ENCODE results near the gene HEXB.

Gene HEXB

GRCh38 chr5:74647096-74647495 lies 37.9 kb upstream of the HEXB start:
- peak overlapping the region; percentile 41 for H2AFZ ChIP-seq (ENCODE audit: low read depth, low read length)
- no peak overlapping the region for H3K4me3 ChIP-seq (ENCODE audit: low read length)
- H3K36me3 ChIP-seq (ENCODE audit: insufficient read depth, low read length), result no peaks in the 10 kb centered on the region
- no peaks in the 10 kb centered on the region for H3K27me3 ChIP-seq (ENCODE audit: insufficient read depth, low read length)
- H3K9me3 ChIP-seq (ENCODE audit: low read length), result no peaks in the 10 kb centered on the region
- H3K4me1 ChIP-seq (ENCODE audit: insufficient read depth, low read length), result peaks cover 17% of the 10 kb centered on the region

DNA sequence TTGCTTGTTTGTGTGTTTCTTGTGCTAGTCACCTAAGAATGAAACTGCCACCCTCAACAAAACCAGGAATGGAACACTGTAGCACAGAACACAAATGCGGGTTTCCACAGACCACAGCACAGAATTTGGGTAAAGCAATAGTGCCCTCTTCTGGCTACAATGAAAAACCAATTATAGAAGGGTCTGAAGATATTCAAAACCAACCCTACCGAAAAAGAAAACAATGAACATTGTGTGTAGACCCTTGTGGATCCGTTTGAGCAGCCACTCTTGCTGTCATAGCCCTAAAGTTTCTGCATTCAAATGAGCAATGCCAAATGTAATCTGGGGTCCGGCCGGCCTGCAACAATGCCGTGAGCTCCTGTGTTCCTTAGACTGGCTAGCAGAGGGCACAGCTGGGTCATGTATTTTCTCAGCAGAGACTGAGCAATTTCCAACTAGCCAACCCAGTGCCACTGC lies 36.2 kb upstream of the HEXB start:
- peak overlapping the region; percentile 24 for H3K4me3 ChIP-seq (ENCODE audit: low read length)
- no peaks in the 10 kb centered on the region for H3K36me3 ChIP-seq (ENCODE audit: insufficient read depth, low read length)
- no peaks in the 10 kb centered on the region for H3K27me3 ChIP-seq (ENCODE audit: insufficient read depth, low read length)
- no peaks in the 10 kb centered on the region for H3K9me3 ChIP-seq (ENCODE audit: low read length)
- H3K4me1 ChIP-seq (ENCODE audit: insufficient read depth, low read length), result peaks cover 10% of the 10 kb centered on the region
- peak overlapping the region; percentile 8 for H2AFZ ChIP-seq (ENCODE audit: low read depth, low read length)

DNA sequence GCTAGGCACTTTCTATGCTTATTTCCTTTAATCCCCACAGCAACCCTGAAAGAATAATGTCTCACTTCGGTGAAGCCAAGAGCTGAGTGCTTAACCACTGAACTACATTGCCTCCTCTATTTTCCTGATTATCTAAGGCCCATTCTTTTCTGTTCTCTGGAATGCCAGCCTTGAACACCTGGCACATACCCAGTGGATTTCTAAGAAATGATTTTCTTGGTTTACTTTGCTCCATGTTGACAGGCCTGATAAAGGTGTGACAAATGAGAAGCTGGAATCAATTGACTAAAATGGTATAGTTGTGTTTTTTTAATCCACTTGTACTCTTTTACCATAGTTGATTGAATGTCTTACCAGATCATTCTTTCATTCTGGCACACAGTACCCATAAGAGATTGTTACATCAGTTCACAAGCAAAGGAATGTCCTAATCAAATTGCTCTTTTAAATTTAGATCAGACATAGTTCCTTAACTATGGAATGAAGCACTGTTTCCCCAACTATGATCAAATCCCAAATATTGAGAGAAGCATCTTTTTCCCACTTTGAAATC lies 35.5 kb upstream of the HEXB start:
- peak overlapping the region; percentile 8 for H2AFZ ChIP-seq (ENCODE audit: low read depth, low read length)
- peaks cover 10% of the 10 kb centered on the region for H3K4me1 ChIP-seq (ENCODE audit: insufficient read depth, low read length)
- H3K4me3 ChIP-seq (ENCODE audit: low read length), result no peak overlapping the region
- H3K9me3 ChIP-seq (ENCODE audit: low read length), result no peaks in the 10 kb centered on the region
- H3K27me3 ChIP-seq (ENCODE audit: insufficient read depth, low read length), result no peaks in the 10 kb centered on the region
- no peaks in the 10 kb centered on the region for H3K36me3 ChIP-seq (ENCODE audit: insufficient read depth, low read length)

GRCh38 chr5:74651710-74652109 lies 33.3 kb upstream of the HEXB start:
- Histone ChIP-seq H3K4me3 (ENCODE audit: low read length) (no peak overlapping the region), H2AFZ (ENCODE audit: low read depth, low read length) (no peak overlapping the region), H3K36me3 (ENCODE audit: insufficient read depth, low read length) (no peaks in the 10 kb centered on the region), H3K27me3 (ENCODE audit: insufficient read depth, low read length) (no peaks in the 10 kb centered on the region), H3K4me1 (ENCODE audit: insufficient read depth, low read length) (peaks cover 10% of the 10 kb centered on the region), H3K9me3 (ENCODE audit: low read length) (no peaks in the 10 kb centered on the region)

DNA sequence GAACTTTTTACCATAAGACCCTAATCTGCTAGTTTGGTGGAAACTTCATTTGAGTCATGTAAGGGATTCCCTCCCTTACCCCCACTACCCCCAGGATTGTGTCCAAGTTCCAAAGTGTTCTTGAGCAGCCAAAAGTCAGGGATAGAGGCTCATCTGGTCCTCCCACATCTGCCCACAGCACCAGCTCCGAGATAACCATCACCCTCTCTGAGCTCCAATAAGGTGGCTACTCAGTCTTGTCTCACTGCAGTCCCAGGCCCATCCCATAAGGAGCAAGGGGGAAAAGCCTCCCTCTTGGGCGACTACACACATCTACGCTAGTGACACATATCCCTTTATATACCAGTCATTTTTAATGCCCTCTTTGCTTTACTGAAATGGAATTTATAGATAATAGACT lies 32.5 kb upstream of the HEXB start:
- Histone ChIP-seq H3K4me3 (ENCODE audit: low read length) (no peak overlapping the region), H3K36me3 (ENCODE audit: insufficient read depth, low read length) (no peaks in the 10 kb centered on the region), H3K27me3 (ENCODE audit: insufficient read depth, low read length) (no peaks in the 10 kb centered on the region), H2AFZ (ENCODE audit: low read depth, low read length) (no peak overlapping the region), H3K9me3 (ENCODE audit: low read length) (no peaks in the 10 kb centered on the region), H3K4me1 (ENCODE audit: insufficient read depth, low read length) (peaks cover 10% of the 10 kb centered on the region)

GRCh38 chr5:74653991-74654390 lies 31.0 kb upstream of the HEXB start:
- H3K9me3 ChIP-seq (ENCODE audit: low read length), result peaks cover 3% of the 10 kb centered on the region
- peaks cover 4% of the 10 kb centered on the region for H3K4me1 ChIP-seq (ENCODE audit: insufficient read depth, low read length)

GRCh38 chr5:74655206-74655605 lies 29.8 kb upstream of the HEXB start:
- no peak overlapping the region for H3K4me3 ChIP-seq (ENCODE audit: low read length)
- H3K27me3 ChIP-seq (ENCODE audit: insufficient read depth, low read length), result peaks cover 5% of the 10 kb centered on the region

More at GRCh38 chr5:74653991-74654390, 31.0 kb upstream of the HEXB start:
- Histone ChIP-seq H2AFZ (ENCODE audit: low read depth, low read length) (no peak overlapping the region), H3K4me3 (ENCODE audit: low read length) (no peak overlapping the region), H3K36me3 (ENCODE audit: insufficient read depth, low read length) (no peaks in the 10 kb centered on the region), H3K27me3 (ENCODE audit: insufficient read depth, low read length) (peaks cover 5% of the 10 kb centered on the region)

DNA sequence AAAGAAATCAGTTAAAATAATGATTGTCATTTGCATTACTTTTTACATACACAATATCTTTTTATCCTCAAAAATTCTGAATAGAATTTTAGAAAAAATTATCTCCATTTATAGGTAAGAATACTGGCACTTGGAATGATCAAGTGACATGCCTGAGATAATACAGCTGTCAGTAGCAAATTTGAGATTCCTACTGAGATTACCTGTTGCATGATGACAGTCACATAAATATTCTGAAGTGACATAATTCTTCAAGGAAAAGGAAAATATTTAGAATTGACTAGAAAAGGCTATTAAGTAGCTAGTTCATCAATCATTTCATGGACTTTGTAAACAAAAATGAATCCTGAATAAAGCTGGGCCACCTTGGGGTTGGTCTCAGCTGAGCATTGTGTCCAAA lies 29.3 kb upstream of the HEXB start:
- Histone ChIP-seq H3K36me3 (ENCODE audit: insufficient read depth, low read length) (no peaks in the 10 kb centered on the region), H3K27me3 (ENCODE audit: insufficient read depth, low read length) (peaks cover 5% of the 10 kb centered on the region), H3K9me3 (ENCODE audit: low read length) (peaks cover 3% of the 10 kb centered on the region), H3K4me3 (ENCODE audit: low read length) (no peak overlapping the region), H3K4me1 (ENCODE audit: insufficient read depth, low read length) (peaks cover 3% of the 10 kb centered on the region), H2AFZ (ENCODE audit: low read depth, low read length) (no peak overlapping the region)

More at GRCh38 chr5:74655206-74655605, 29.8 kb upstream of the HEXB start:
- Histone ChIP-seq H3K4me1 (ENCODE audit: insufficient read depth, low read length) (peaks cover 2% of the 10 kb centered on the region), H3K36me3 (ENCODE audit: insufficient read depth, low read length) (no peaks in the 10 kb centered on the region), H2AFZ (ENCODE audit: low read depth, low read length) (no peak overlapping the region), H3K9me3 (ENCODE audit: low read length) (peaks cover 3% of the 10 kb centered on the region)

- H2AFZ ChIP-seq (ENCODE audit: low read depth, low read length), result no peak overlapping the region
- no peaks in the 10 kb centered on the region for H3K36me3 ChIP-seq (ENCODE audit: insufficient read depth, low read length)
- H3K9me3 ChIP-seq (ENCODE audit: low read length), result peaks cover 3% of the 10 kb centered on the region
- no peak overlapping the region for H3K4me3 ChIP-seq (ENCODE audit: low read length)
- peaks cover 5% of the 10 kb centered on the region for H3K27me3 ChIP-seq (ENCODE audit: insufficient read depth, low read length)
- H3K4me1 ChIP-seq (ENCODE audit: insufficient read depth, low read length), result peaks cover 6% of the 10 kb centered on the region
These were observed 27.9 kb upstream of the HEXB start for GRCh38 chr5:74657165-74657564.

GRCh38 chr5:74659172-74659571 lies 25.9 kb upstream of the HEXB start:
- no peak overlapping the region for H2AFZ ChIP-seq (ENCODE audit: low read depth, low read length)
- no peak overlapping the region for H3K4me3 ChIP-seq (ENCODE audit: low read length)
- peaks cover 6% of the 10 kb centered on the region for H3K4me1 ChIP-seq (ENCODE audit: insufficient read depth, low read length)
- H3K9me3 ChIP-seq (ENCODE audit: low read length), result peaks cover 3% of the 10 kb centered on the region
- H3K27me3 ChIP-seq (ENCODE audit: insufficient read depth, low read length), result peaks cover 5% of the 10 kb centered on the region
- H3K36me3 ChIP-seq (ENCODE audit: insufficient read depth, low read length), result no peaks in the 10 kb centered on the region

DNA sequence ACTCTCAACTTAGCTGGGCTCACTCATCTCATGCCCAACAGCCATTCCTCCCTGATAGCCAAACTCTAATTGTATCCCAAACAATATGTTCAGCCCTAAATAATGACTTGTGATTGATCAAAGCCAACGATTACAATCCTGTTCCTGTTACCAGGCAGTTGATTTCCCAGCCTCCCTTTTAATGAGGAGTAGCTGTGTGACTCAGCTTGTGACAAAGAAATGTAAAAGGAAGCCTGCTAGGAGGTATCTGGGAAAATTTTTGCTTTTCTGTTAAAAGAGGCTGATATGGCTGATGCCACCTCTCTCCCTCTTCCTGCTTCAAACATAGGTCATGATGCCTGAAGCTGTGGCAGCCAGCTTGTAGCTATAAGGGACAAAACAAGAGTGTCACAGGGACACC lies 24.9 kb upstream of the HEXB start:
- no peak overlapping the region for H3K4me3 ChIP-seq (ENCODE audit: low read length)
- H2AFZ ChIP-seq (ENCODE audit: low read depth, low read length), result no peak overlapping the region
- peaks cover 3% of the 10 kb centered on the region for H3K9me3 ChIP-seq (ENCODE audit: low read length)
- H3K27me3 ChIP-seq (ENCODE audit: insufficient read depth, low read length), result peaks cover 5% of the 10 kb centered on the region
- H3K4me1 ChIP-seq (ENCODE audit: insufficient read depth, low read length), result peaks cover 6% of the 10 kb centered on the region
- no peaks in the 10 kb centered on the region for H3K36me3 ChIP-seq (ENCODE audit: insufficient read depth, low read length)

GRCh38 chr5:74660873-74661272 lies 24.2 kb upstream of the HEXB start:
- Histone ChIP-seq H3K4me3 (ENCODE audit: low read length) (no peak overlapping the region), H3K27me3 (ENCODE audit: insufficient read depth, low read length) (peaks cover 5% of the 10 kb centered on the region), H2AFZ (ENCODE audit: low read depth, low read length) (no peak overlapping the region), H3K36me3 (ENCODE audit: insufficient read depth, low read length) (no peaks in the 10 kb centered on the region), H3K4me1 (ENCODE audit: insufficient read depth, low read length) (peaks cover 6% of the 10 kb centered on the region), H3K9me3 (ENCODE audit: low read length) (peaks cover 3% of the 10 kb centered on the region)

DNA sequence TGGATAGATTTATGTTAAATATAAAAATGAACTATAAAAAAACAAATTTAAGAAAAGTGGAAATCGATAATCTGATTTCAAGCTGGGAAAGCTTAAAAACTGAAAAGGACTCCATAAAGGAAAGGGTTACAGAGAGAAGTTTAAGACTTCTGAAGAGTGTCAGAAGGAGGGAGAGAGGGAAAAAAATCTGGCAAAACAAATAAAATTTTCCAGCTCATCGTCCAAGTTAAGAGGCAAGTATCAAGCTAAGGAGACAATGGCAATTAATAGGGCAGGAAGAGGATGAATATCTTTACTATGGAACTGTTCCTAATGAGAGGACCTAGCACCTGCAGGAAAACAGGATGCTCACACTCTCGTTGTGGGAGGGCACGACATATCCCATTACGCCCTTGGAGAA lies 20.5 kb upstream of the HEXB start:
- H3K36me3 ChIP-seq (ENCODE audit: insufficient read depth, low read length), result no peaks in the 10 kb centered on the region

GRCh38 chr5:74665273-74665672 lies 19.8 kb upstream of the HEXB start:
- no peak overlapping the region for H3K4me3 ChIP-seq (ENCODE audit: low read length)
- no peak overlapping the region for H2AFZ ChIP-seq (ENCODE audit: low read depth, low read length)
- H3K27me3 ChIP-seq (ENCODE audit: insufficient read depth, low read length), result no peaks in the 10 kb centered on the region
- H3K4me1 ChIP-seq (ENCODE audit: insufficient read depth, low read length), result peaks cover 4% of the 10 kb centered on the region
- no peaks in the 10 kb centered on the region for H3K9me3 ChIP-seq (ENCODE audit: low read length)
- H3K36me3 ChIP-seq (ENCODE audit: insufficient read depth, low read length), result no peaks in the 10 kb centered on the region

More for the DNA sequence above, 20.5 kb upstream of the HEXB start:
- Histone ChIP-seq H3K9me3 (ENCODE audit: low read length) (no peaks in the 10 kb centered on the region), H3K27me3 (ENCODE audit: insufficient read depth, low read length) (no peaks in the 10 kb centered on the region), H3K4me1 (ENCODE audit: insufficient read depth, low read length) (peaks cover 6% of the 10 kb centered on the region), H2AFZ (ENCODE audit: low read depth, low read length) (no peak overlapping the region), H3K4me3 (ENCODE audit: low read length) (no peak overlapping the region)

Measured in neuron (in vitro differentiated cells).